Posterior vena cava (tissue), 2 donors: ENCODE data around the gene CNTNAP2. TPM values are rescaled to one million over a fixed set of nuclear protein-coding genes. Genes with fewer than 3 reads are reported as not detected.
"Not testable (repeated sequence)": the region's sequence is repeated elsewhere in the genome, so short reads cannot be mapped to it uniquely, and the experiment has no call there.

Experiments used
- DNase-seq: peaks from one replicate; pipeline ENCODE4 v3.0.0-alpha.2; 2020; ENCODE audit warnings: low spot score
- intact Hi-C, 2 donors: fragments of 100-400 bp; cut with DNase I; formaldehyde crosslinking; loops; one replicate each; pipeline versions ENCODE4 v1.14.1 to v1.14.2; 2022 to 2023
- total RNA-seq, 2 donors: library from RNA; stranded (reverse); fragmentation: NEBNext Ultra II Directional; extraction: Animal tissue kit (Norgen Biotek cat#: 25700); gene quantifications; one replicate each; pipeline ENCODE4 v1.2.1, GENCODE V29; 2021
- donor health status: DM: yes; HTN: yes; CAD: no.
- donor health status: DM: yes; HTN: yes; CAD: no.

CNTNAP2 gene
- total RNA-seq, 2 donors from 2014 or later, result not detected

DNA sequence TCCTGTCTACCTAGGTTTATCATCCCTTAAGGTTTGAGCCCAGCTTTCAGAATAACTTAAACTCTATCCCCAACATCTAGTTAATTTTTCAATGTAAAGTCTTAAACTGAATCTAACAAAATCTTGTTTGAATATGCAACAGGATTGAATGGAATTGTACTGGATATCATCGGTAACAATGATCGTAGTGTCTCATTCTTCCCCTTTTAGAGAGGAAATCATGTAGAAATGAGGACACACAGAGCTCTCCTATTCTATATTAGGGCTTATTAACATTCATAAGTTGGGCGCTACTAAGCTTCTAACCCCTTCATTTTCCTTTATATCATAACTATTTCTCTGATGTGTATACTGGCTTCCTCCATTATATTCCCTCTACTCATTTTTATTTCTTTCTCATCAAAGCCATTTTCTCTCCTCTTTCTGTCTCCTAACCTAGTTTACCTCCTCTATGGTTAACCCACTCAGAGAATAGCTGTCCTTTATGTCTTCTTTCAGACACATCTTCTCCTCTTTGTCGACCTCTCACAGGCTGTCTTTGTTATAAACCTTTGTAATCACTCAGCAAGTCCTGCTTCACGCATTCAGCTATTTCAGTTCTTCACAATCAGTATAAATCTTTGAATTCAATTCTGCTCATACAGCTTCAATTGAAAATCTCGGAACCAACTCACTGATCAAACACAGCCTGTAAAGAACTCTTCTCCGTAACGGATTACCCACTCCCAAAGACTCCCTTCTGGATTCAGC lies 1455.0 kb downstream of the CNTNAP2 start:
- DNase-seq, result no peak
- intact Hi-C loops, result no loop called here

DNA sequence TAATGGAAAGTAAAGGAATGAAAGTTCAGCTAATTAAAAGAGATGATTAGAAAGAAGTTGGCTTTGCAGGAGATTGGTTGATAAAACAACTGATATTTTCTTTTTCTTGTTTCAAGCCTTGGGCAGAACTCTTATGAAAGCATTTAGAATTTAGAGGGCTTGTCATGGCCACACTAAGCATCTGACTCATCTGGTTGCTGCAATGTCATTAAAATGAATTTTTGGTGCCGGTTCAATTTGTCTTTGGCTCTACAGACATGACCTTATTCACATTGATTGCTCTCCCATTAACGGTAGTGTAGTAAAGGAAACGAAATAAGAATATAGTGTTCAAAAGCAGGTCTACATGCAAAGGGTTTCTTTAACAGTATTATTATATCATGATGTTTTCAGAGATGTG lies 1461.6 kb downstream of the CNTNAP2 start:
- DNase-seq, result no peak
- intact Hi-C loops, result no loop called here

DNA sequence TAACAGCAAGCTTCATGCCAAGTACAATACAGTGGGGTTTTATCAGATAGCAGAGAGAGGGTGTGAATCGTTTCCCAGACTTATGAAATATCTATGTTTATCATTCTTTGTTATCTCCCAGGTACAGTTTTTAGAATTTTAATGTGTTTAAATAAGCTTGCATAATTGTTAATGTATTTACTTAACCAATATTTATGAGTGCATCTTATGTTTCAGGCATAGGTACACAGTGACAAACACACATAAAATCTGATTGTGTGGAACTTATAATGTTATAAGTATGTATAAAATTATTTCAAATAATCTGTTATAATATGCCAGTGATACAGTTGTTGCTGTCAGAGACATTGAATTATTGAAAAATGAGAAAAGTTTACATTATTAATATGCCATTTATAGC lies 1462.5 kb downstream of the CNTNAP2 start:
- DNase-seq, result no peak
- intact Hi-C loops, result no loop called here

DNA sequence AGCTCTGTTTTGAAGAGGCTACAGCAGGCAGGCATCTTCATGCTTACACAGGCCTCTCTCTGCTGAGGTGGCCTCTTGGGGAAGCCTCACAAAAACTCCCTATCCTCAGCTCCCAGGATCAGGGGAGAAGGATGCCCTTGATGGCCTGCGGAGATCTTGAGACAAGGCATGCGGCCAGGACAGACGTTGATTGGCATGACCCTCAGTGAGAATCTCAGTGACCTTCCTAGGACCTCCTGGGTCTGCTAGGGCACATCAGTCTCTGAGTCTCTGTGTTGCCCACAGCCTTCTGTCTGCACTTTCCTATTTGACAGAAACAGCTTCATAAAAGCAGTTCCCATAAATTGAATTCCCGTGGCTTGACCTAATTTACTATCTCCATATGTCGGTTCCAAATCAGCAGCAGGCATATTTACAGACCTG lies 1468.2 kb downstream of the CNTNAP2 start:
- intact Hi-C loops, result no loop called here
- no peak for DNase-seq

DNA sequence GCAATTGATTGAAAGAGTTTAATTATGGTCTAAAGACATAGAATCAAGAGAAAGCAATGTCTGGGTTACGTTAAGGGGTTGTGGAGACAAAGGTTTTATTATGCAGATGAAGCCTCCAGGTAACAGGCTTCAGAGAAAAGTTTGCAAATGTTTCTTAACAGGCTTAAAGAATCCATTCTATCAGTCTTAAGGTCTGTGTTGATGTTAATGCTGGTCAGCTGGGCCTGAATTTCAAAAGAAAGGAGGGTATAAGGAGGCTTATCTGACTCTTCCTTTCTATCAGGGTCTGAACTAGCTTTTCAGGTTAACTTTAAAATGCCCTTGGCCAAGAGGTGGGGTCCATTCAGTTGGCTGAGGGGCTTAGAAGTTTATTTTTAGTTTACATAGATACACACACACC lies 1469.5 kb downstream of the CNTNAP2 start:
- no peak for DNase-seq
- intact Hi-C loops, result no loop called here

DNA sequence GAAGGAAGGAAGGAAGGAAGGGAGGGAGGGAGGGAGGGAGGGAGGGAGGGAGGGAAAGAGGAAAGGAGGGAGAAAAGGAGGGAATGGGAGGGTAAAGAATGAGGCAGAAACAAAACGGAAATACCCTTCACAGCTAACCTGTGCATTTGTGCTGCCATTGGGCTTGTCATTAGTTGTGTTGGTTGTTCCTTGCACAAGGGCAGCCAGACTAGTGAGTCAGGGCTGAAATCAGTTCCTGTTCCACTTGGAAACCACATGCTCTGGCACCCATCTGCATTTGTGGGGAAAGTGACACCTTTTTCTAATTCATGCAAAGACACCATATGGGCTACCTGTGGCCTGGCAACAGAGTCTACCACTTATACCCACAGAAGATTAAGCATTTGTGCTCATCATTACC lies 1469.9 kb downstream of the CNTNAP2 start:
- intact Hi-C loops, result no loop called here
- DNase-seq, result no peak

DNA sequence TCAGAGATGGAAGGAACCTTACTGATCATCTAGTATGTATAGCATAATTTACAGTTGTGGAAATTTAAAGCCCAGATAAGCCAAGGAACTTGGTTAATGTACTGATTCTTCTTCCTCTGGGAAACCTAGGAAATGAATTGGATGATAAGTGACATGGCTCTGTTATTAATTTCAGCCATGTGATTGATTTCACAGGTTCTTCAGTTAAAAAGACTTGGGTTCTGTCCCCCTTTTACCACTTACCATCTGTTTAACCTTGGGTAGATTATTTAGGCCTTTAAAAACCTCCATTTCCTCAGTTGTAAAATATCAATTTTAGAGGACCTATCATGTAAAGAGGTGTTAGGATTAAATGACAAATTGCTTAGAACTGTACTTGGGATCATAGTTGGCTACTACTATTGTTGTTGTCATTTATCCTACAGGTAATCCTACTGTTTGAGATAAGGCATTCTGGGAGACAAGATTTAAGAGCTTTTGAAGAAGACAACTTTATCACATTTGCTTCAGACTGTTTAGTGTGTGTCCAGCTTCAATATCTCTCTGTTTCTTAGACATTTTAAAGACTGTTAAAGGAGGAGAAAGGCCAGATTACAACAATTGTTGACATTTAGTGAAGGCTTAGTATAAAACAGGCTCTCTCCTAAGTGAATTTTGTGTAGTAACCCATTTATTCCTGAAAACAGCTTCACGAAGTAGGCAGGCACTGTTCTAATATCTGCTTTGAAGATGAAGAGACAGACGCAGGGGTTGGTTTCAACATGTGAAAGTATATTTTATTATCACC lies 1476.9 kb downstream of the CNTNAP2 start:
- DNase-seq, result no peak
- intact Hi-C loops, result no loop called here

DNA sequence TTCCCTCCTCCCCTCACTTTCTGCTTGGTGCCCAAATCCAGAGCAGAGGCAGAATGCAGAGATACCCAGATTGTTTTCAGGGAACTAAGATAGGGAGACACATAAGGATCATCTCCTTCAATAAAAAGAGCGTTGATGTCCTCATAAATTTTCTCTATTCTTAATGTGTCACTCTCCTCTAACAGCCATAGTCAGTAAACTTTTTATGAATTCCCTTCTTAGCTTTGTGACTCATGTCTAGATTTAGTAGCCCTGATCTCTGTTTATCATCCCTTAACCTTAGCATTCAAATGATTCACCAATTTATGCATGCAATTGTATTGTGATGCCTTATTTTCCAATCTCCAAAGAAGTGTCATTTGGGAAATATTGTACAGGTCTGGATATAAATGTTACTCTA lies 1478.4 kb downstream of the CNTNAP2 start:
- intact Hi-C loops, result no loop called here
- DNase-seq, result no peak

DNA sequence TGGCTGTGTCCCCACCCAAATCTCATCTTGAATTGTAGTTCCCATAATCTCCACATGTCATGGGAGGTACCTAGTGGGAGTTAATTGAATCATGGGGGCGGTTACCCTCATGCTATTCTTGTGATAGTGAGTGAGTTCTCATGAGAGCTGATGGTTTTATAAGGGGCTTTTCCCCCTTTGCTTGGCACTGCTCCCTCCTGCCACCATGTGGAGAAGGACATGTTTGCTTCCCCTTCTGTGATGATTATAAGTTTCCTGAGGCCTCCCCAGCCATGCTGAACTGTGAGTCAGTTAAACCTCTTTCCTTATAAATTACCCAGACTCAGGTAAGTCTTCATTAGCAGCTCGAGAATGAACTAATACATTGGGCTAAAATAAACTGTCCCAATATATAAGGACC lies 1482.1 kb downstream of the CNTNAP2 start:
- DNase-seq, result not testable (repeated sequence)

DNA sequence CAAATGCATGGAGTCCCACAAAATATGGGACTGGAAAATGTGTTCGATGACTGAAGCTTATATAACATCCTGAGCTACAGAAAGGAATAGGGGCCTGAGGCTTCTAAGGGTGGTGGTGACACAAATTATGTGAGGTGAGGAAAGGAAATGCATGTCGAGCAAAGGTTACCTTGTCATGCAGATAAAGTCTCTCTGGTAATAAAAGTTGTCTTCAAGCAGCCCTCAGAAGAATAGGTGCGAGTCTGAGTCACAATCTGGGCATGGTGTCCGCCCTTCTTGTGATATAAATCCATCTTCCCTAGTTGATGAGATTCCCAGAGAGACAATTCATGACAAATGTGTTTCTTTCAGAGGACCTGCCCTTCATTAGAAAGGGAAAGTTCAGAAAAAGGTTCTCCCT lies 1488.7 kb downstream of the CNTNAP2 start:
- no peak for DNase-seq
- intact Hi-C loops, result no loop called here

More for the DNA sequence above, 1482.1 kb downstream of the CNTNAP2 start:
- intact Hi-C loops, result not testable (repeated sequence)

DNA sequence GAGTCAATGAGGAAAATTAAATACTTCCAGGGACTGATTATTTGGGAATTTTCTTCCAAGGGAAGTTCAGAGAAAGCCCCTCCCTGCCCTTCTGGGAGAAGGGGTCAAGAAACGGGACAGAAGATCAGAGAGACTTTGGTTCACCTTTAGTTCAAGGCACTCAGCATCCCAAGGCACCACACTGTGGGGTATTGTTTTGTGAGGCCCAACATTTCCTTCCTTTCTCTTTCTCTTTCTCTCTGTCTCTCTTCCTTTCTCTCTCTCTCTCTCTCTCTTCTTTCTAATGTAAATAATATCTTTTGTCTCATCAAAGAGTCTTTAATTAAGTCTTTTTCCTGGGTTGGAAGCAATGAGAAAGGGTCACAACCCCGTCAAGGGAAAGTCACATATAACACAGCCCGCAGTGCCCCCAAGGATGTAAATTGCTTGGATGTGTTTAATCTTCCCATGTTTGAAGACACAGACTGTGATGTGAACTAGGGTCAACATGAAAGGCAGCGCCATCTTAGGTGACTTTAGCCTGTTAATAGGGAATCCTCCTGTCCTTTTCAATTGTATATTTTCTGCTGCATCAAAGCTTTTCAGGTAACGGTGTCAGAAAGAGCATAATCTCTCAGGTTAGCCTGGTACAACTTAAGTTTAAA lies 1490.7 kb downstream of the CNTNAP2 start:
- intact Hi-C loops, result no loop called here
- DNase-seq, result no peak

DNA sequence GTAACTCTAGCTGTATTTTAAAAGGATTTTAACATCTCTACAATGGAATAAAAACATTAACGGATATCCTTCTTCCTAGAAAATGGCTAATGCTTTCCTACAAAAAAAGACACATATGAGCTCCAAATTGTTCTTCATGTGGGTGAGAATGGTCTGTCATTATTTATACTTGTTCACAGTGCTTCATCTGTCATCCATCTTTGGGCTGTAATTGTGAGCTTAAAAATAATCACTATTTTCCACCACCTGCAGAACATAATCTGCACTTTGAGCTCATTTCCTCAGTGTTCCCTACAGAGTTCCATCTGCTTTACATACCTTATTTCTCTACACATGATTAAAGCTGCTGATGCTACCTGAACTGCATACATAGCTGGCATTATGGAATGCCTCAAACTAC lies 1494.8 kb downstream of the CNTNAP2 start:
- no peak for DNase-seq
- intact Hi-C loops, result no loop called here

DNA sequence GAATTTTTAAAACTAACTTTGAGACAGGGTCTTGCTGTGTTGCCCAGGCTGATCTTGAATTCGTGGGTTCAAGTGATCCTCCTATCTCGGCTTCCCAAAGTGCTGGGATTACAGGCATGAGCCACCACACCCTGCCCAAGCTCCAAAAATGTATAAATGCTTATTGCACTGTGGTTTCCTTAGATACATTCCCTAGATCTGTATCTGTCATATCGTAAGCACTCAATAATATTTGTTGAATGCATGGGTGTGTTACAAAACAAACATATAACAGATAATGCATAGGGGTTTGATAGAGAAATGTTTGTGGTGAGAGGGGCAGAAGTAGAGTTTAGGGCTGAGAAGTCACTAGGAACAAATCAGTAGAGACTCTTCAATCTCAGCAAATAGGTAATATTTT lies 1518.7 kb downstream of the CNTNAP2 start:
- intact Hi-C loops, result no loop called here
- no peak for DNase-seq

DNA sequence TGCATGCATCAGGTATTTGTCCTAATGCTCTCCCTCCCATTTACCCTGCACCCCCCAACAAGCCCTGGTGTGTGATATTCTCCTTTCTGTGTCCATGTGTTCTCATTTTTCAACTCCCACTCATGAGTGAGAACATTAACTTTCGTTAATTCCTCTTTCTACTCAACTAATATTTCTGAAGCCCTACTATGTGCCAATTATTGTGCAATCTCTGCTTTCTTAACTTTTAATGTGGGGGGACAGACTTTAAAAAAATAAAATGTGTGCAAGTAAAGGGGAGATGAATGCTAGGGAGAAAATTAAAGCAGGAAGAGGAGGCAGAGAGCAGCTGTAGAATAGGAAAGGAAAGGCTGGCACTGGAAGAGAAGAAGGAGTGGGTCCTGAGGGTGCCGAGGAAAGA lies 1520.0 kb downstream of the CNTNAP2 start:
- intact Hi-C loops, result no loop called here
- no peak for DNase-seq

DNA sequence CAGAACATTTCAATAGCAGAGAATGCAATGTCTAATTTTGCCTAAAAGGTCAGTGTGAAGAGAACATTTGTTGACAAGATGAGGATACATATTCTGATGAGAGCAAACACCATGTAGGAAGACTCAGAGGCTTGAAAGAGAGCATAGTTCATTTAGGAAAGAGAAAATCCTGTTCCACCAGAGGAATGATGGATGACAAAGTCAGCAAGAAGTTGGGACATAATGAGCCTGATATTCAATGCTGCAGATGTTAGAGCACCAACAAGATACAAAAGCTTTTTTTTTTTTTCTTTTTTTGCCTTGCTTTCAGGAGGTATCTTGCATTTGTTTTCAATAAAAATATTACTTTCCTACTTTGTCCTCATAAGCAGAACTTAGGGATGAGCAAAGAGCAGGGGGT lies 1522.0 kb downstream of the CNTNAP2 start:
- no peak for DNase-seq
- intact Hi-C loops, result no loop called here

DNA sequence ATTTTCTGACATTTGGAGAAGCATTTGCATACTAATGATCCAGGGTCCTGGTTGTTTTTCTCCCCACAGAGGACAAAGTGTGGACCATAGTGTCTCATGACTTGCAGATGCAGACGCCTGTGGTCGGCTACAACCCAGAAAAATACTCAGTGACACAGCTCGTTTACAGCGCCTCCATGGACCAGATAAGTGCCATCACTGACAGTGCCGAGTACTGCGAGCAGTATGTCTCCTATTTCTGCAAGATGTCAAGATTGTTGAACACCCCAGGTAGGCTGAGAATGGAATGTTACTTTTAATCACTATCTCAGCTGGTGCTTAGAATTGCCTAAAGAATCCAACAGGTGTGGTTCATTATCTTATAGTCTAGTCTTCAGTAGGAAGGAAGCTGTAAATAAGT lies 1522.4 kb downstream of the CNTNAP2 start:
- DNase-seq, result no peak
- intact Hi-C loops, result no loop called here

DNA sequence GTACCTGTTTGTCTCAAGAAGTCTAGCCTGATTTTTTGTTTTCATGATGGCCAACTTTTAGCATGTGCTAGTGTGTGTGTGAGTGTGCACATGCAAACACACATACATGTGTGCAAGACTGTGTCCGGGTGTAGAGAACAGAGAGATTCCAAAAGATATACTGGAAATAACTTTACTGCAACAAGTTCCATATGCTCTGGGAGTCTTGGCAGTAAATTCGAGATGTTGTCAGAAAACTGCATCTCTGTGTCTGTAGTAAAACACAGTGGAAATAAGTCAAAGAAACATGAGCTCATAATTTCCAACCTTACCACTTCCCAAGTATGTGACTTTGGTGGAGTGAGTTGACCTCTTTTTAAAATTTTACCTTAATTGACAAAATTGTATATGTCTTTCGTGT lies 1523.2 kb downstream of the CNTNAP2 start:
- intact Hi-C loops, result no loop called here
- DNase-seq, result no peak

DNA sequence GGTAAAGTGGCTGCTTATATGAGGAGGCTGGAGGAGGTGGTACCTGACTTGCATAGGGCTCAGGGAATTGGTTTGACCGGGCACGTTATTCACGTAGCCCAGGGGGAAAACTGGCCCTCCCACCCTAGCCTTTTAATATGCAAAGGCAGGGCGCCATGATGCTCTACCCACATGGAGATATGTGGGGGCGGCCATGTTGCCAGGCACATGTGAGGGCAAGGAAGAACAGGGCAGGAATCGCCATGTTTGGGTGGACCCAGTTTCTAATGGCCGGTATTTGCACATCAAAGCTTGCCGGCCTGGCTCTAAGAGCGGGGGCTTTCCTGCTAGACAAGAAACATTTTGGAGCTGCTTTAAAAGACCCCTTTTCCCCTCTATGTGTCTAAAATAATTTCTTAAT lies 1524.2 kb downstream of the CNTNAP2 start:
- intact Hi-C loops, result no loop called here
- peak; percentile 34 for DNase-seq

DNA sequence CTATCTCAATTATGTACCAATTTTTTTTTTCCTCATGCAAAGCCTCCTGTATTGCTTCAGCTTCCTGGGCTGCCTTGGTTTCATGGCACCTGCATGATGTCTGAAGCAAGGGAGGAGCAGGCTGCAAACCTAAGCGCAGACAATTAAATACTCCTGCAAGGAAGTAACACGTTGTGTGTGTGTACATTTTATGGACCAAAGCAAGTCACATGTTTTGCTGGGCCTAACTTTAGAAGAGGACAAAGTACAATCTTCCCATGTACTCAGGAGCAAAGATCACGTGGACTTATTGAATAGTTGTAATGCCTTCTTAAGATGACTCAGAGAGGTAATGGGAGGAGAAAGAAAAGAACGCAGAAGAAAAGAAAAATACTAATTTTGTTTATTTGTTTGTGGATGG lies 1530.0 kb downstream of the CNTNAP2 start:
- no peak for DNase-seq
- intact Hi-C loops, result no loop called here

DNA sequence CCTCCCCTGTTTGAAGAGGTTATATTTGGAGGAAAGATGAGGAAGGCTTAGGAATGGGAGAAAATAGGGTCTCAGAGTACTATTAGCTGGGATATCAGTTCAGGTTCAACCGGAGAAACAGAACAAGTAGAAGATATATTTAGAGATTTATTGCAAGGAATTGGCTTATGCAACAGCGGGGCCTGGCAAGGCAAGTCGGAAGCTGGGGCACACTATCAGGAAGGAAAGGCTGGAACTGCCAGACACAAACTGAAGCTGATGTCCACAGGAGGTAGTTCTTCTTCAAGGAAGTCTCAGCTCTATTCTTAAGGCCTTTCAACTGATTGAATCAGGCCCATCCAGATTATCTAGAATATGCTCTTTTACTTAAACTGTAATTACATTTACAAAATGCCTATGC lies 1534.4 kb downstream of the CNTNAP2 start:
- intact Hi-C loops, result no loop called here
- DNase-seq, result no peak

DNA sequence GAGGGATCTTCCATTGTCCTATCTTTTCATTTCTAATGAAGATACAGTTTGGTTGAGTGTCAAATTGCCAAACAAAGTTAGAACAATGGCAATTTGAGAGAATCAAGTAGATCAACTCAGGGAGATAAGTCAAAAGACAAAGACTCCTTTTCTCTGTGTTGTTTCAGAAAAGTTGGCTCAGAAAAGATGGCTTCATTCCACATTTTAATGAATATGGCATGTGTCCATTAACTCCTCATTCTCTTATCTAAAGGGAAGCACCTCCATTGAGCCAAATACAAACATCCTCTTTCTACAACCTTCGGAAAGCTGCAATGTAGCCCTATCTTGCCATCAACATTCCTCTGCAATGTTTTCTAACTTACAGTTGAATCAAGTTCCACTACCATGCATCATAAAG lies 1535.0 kb downstream of the CNTNAP2 start:
- DNase-seq, result no peak
- intact Hi-C loops, result no loop called here
